Left lung (tissue), 10 donors: ENCODE measurements around the gene SPIRE2. TPM values are rescaled to one million over a fixed set of nuclear protein-coding genes. Genes with fewer than 3 reads are reported as not detected.
"Not testable (repeated sequence)": the region's sequence is repeated elsewhere in the genome, so short reads cannot be mapped to it uniquely, and the experiment has no call there.

Experiments
- ATAC-seq: fragments of 200-7000 bp; cut with Tn5 transposase; one replicate; pipeline ENCODE4 v1.9.1; 2020; ENCODE audit warnings: moderate library complexity
- DNase-seq, 4 donors: peaks; one replicate each; pipeline ENCODE4 v3.0.0-alpha.2; 2013 to 2020
- H3K27ac ChIP-seq, 2 donors: fragments of 200-600 bp; sonication (generic) in 1 of 2; one replicate each; pipeline versions ENCODE4 v1.5.0 to v1.8.0; 2020 to 2021
- H3K27me3 ChIP-seq, 2 donors: fragments of 200-600 bp; sonication (generic) in 1 of 2; one replicate each; pipeline versions ENCODE4 v1.5.0 to v1.8.0; 2020 to 2021
- H3K36me3 ChIP-seq, 2 donors: fragments of 200-600 bp; sonication (generic) in 1 of 2; one replicate each; pipeline versions ENCODE4 v1.5.0 to v1.8.0; 2020 to 2021
- H3K4me1 ChIP-seq, 2 donors: fragments of 200-600 bp; one replicate each; pipeline ENCODE4 v1.8.0; 2021
- H3K4me3 ChIP-seq, 2 donors: fragments of 200-600 bp; sonication (generic) in 1 of 2; one replicate each; pipeline versions ENCODE4 v1.5.0 to v1.8.0; 2020 to 2021; ENCODE audit warnings: mild to moderate bottlenecking in 1 of 2
- H3K9me3 ChIP-seq, 2 donors: fragments of 200-600 bp; sonication (generic) in 1 of 2; one replicate each; pipeline versions ENCODE4 v1.5.0 to v1.8.0; 2020 to 2021
- intact Hi-C, 2 donors: fragments of 100-400 bp; cut with DNase I; formaldehyde crosslinking; loops; one replicate each; pipeline versions ENCODE4 v1.11.2 to v1.14.2; 2022
- polyA plus RNA-seq, 6 donors: library from polyadenylated mRNA; unstranded; fragments of 120-200 nt; gene quantifications; one replicate each; pipeline ENCODE4 v1.2.1, GENCODE V29; 2013; ENCODE audit not compliant: insufficient read length in 6 of 6
- total RNA-seq, 2 donors: library from RNA; stranded (reverse); fragmentation: NEBNext Ultra II Directional; extraction: Animal tissue kit (Norgen Biotek cat#: 25700); gene quantifications; one replicate each; pipeline ENCODE4 v1.2.1, GENCODE V29; 2021
- TF ChIP-seq, protein P1 (sequence below), 2 donors: fragments of 200-600 bp; sonication (generic) in 1 of 2; IDR thresholded peaks; one replicate each; pipeline versions ENCODE4 v1.5.0 to v1.8.0; 2021; ENCODE audit warnings: antibody characterized with exemption in 2 of 2
- donor health status: DM: no; HTN: yes; CAD: no.
- donor health status: DM: no; HTN: no; CAD: no.

The SPIRE2 gene
- total and polyA plus RNA-seq, 8 donors: 9.1 to 23.9 (median 12.2) TPM

DNA sequence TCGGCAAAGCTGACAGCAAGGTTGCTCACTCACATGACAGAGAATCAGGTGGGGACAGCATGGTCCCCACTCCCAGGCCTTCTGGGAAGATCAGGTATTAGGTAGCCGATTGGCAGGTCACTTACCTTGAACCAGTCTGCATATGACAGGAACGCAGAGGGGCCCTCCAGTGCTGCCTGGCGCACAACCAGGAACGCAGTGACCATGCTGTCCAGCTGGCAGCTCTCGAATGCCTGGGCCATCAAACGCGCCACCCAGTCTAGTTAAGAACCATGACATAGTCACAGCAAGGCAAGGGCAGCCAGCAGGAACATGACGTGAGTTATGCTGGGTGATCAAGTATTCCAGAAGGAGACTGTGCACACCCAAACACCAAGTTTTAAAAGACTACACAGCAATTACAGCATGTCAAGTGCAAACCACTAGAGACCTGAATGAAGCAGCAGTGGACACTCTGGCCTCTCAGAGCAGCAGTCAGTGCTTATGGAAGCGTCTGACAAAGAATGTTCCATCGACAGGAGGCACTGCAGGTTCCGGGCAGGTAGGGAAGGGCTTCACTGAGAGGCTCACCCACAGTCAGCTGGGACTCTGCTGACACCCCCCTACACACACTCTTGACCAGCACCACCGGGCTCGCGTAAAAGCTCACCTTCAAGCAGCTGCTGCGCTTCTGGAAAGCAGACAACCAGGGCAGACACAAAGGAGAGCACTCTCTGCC, 36.8 kb upstream of the SPIRE2 start:
- H3K4me1 ChIP-seq: no peaks in the 10 kb centered on the region
- H3K36me3 ChIP-seq: peaks cover 0 to 26% of the 10 kb centered on the region in 2 donors
- DNase-seq (peak in 1 of 4 donors; percentile 41), ATAC-seq (no peak)
- no peaks in the 10 kb centered on the region for H3K27me3 ChIP-seq
- no peak overlapping the region for H3K27ac ChIP-seq
- intact Hi-C loops: loop anchor here in 1 of 2 donors (5.0 kb wide), 1 partner anchor 84 kb away; no protein-coding TSS in a partner anchor
- H3K9me3 ChIP-seq: no peaks in the 10 kb centered on the region
- TF ChIP-seq, protein P1, sequence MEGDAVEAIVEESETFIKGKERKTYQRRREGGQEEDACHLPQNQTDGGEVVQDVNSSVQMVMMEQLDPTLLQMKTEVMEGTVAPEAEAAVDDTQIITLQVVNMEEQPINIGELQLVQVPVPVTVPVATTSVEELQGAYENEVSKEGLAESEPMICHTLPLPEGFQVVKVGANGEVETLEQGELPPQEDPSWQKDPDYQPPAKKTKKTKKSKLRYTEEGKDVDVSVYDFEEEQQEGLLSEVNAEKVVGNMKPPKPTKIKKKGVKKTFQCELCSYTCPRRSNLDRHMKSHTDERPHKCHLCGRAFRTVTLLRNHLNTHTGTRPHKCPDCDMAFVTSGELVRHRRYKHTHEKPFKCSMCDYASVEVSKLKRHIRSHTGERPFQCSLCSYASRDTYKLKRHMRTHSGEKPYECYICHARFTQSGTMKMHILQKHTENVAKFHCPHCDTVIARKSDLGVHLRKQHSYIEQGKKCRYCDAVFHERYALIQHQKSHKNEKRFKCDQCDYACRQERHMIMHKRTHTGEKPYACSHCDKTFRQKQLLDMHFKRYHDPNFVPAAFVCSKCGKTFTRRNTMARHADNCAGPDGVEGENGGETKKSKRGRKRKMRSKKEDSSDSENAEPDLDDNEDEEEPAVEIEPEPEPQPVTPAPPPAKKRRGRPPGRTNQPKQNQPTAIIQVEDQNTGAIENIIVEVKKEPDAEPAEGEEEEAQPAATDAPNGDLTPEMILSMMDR (IDR thresholded peaks at IDR 0.05): no peak
- H3K4me3 ChIP-seq: no peak overlapping the region

DNA sequence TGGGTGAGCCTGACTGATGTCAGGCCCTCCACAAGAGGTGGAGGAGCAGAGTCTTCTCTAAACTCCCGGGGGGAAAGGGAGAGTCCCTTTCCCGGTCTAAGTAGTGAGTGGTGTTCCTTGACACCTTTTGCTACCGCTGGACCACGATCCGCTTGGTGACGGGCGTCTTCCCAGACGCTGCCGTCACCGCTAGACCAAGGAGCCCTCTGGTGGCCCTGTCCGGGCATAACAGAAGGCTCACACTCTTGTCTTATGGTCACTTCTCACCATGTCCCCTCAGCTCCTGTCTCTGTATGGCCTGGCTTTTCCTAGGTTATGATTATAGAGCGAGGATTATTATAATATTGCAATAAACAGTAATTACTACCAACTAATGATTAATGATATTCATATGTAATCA, 35.2 kb upstream of the SPIRE2 start:
- H3K4me1 ChIP-seq, H3K9me3 ChIP-seq, H3K4me3 ChIP-seq, H3K27me3 ChIP-seq, H3K27ac ChIP-seq: not testable (repeated sequence)
- DNase-seq (peak in 2 of 4 donors; percentile 63 to 88), ATAC-seq (peak; percentile 19)
- intact Hi-C loops: loop anchor here in 1 of 2 donors (5.0 kb wide), 1 partner anchor 86 kb away; no protein-coding TSS in a partner anchor
- peaks cover 0 to 27% of the 10 kb centered on the region in 2 donors for H3K36me3 ChIP-seq
- TF ChIP-seq, protein P1 (IDR thresholded peaks at IDR 0.05): peak; percentile 65 to 81

DNA sequence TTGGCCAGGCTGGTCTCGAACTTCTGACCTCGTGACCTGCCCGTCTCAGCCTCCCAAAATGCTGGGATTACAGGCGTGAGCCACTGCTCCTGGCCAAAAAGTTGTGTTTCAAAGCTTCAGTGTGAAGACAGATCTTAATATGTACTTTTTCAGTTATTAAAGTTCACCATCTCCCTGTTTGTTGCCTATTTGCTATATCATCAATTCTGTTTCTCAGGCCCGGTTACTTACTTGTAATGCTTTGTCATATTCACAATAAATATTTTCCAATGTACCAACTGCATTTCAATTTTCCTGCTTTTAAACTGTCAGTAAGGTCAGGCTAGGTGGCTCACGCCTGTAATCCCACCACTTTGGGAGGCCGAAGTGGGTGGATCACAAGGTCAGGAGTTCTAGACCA, 34.3 kb upstream of the SPIRE2 start:
- Histone ChIP-seq H3K4me3 (no peak overlapping the region), H3K4me1 (no peaks in the 10 kb centered on the region), H3K36me3 (peaks cover 0 to 36% of the 10 kb centered on the region in 2 donors), H3K27ac (no peak overlapping the region), H3K9me3 (no peaks in the 10 kb centered on the region), H3K27me3 (no peaks in the 10 kb centered on the region)
- DNase-seq (no peak), ATAC-seq (no peak)
- intact Hi-C loops: loop anchor here in 1 of 2 donors (5.0 kb wide), 1 partner anchor 87 kb away; no protein-coding TSS in a partner anchor
- TF ChIP-seq, protein P1 (IDR thresholded peaks at IDR 0.05): no peak

DNA sequence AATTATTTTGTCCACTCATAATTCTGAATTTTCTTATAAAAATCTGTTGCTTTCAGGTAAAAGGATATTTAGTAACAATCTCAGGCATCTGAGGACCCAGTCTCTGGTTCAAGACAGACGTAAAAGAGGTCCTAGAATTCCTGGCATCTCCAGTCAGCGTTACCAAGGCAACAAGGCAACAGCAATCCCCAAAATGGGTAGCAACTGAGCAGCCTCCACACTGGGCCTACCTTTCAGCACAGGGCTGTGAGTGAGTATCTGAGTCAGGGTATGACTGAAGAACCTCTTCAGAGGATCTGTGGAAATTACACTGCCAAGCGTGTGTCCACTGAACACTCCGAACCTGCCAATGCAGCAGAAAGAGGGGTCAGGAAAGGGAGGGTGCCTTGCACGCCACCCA, 32.6 kb upstream of the SPIRE2 start:
- intact Hi-C loops: no loop called here
- Histone ChIP-seq H3K27ac (no peak overlapping the region), H3K4me1 (no peaks in the 10 kb centered on the region), H3K27me3 (no peaks in the 10 kb centered on the region), H3K9me3 (no peaks in the 10 kb centered on the region), H3K36me3 (peaks cover 0 to 35% of the 10 kb centered on the region in 2 donors), H3K4me3 (no peak overlapping the region)
- no peak for ATAC-seq
- TF ChIP-seq, protein P1 (IDR thresholded peaks at IDR 0.05): no peak
- DNase-seq: no peak

DNA sequence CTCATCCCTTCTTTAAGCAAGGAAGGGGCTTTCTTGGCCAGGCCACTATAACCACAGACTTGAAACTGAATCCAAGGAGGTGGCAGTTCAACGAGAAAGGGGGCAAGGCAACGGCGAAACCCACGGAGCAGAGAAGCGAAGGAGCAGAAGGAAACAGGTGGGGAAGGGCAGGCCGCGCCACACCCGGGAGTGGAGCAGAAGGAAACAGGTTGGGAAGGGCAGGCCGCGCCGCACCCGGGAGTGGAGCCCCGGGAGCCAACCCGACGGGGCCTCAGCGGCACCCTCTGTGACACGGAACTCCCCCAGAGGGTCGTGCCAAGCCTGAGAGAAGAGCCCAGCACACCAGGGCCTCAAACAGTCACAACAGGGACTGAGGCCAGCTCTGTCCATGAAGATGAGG, 32.2 kb upstream of the SPIRE2 start:
- no peaks in the 10 kb centered on the region for H3K27me3 ChIP-seq

More for the DNA sequence above, 32.2 kb upstream of the SPIRE2 start:
- H3K4me1 ChIP-seq: no peaks in the 10 kb centered on the region
- peaks cover 0 to 32% of the 10 kb centered on the region in 2 donors for H3K36me3 ChIP-seq
- intact Hi-C loops: no loop called here
- TF ChIP-seq, protein P1 (IDR thresholded peaks at IDR 0.05): no peak
- H3K9me3 ChIP-seq: no peaks in the 10 kb centered on the region
- DNase-seq (peak in 1 of 4 donors; percentile 57), ATAC-seq (no peak)
- H3K27ac ChIP-seq: no peak overlapping the region
- no peak overlapping the region for H3K4me3 ChIP-seq
